ENCODE results near the gene TSEN34.
"Not testable (repeated sequence)": the region's sequence is repeated elsewhere in the genome, so short reads cannot be mapped to it uniquely, and the experiment has no call there.

TSEN34 gene

GRCh38 chr19:54240372-54241336 is 49.5 kb downstream of the TSEN34 start:
- not testable (repeated sequence) for DNase-seq

GRCh38 chr19:54242234-54242633 is 51.1 kb downstream of the TSEN34 start:
- not testable (repeated sequence) for DNase-seq

- not testable (repeated sequence) for DNase-seq
Observed at GRCh38 chr19:54242646-54243045, 51.5 kb downstream of the TSEN34 start, which contains the start of gene LILRA6. Gene LILRA6 (minus strand): TSS chr19:54242790.

GRCh38 chr19:54243809-54244208 is 52.7 kb downstream of the TSEN34 start:
- not testable (repeated sequence) for DNase-seq

All from activated CD4-positive, alpha-beta T cell treated with anti-CD3 and anti-CD28 coated beads for 4 hours (primary cell).